B cell (primary cell): ENCODE measurements around the gene PLA2G2D. TPM values are rescaled to one million over a fixed set of nuclear protein-coding genes. Genes with fewer than 3 reads are reported as not detected.

Experiments
- ATAC-seq: fragments of 200-7000 bp; cut with Tn5 transposase; one replicate; pipeline ENCODE4 v1.10.0; 2021; ENCODE audit warnings: low read depth, mild to moderate bottlenecking, moderate number of reproducible peaks, moderate library complexity
- CTCF ChIA-PET: fragments of 350-600 bp; sonication (Branson Sonifier 250); formaldehyde crosslinking; loops from one replicate; lab custom pipeline; 2021; ENCODE audit warnings: antibody characterized with exemption, inconsistent platforms; lab: Charles Lee
- POLR2A ChIA-PET: fragments of 350-600 bp; sonication (Branson Sonifier 250); formaldehyde crosslinking; loops from one replicate; lab custom pipeline; 2021; ENCODE audit warnings: antibody characterized with exemption; lab: Charles Lee
- DNase-seq: peaks from one replicate; pipeline ENCODE4 v3.0.0; 2013
- H2AFZ ChIP-seq: 2 replicates; pipeline ENCODE4 v1.6.1; 2012; ENCODE audit warnings: mild to moderate bottlenecking, low read depth, low read length; ENCODE audit not compliant: insufficient read depth, poor library complexity, severe bottlenecking
- H3K27ac ChIP-seq, 2 donors: 1 replicate in 1 of 2; 2 replicates in 1 of 2; pipeline ENCODE4 v1.5.1; 2012 to 2013; ENCODE audit warnings: low read length in 2 of 2, mild to moderate bottlenecking in 2 of 2, moderate library complexity in 1 of 2
- H3K27me3 ChIP-seq, 4 experiments: fragments of 200-600 bp in 1 of 4; sonication (generic) in 1 of 4; replicated peaks in 1 of 4; 1 replicate in 2 of 4; 2 replicates in 2 of 4; pipeline versions ENCODE4 v1.6.1 to v1.7.0; 2013 to 2016; ENCODE audit warnings: low read length in 3 of 4, mild to moderate bottlenecking in 2 of 4, mixed read lengths in 1 of 4, moderate library complexity in 1 of 4; ENCODE audit not compliant: insufficient read depth in 4 of 4, control insufficient read depth in 3 of 4; ENCODE audit errors: control extremely low read depth in 1 of 4
- H3K36me3 ChIP-seq, 2 experiments: replicated peaks in 1 of 2; 1 replicate in 1 of 2; 2 replicates in 1 of 2; pipeline versions ENCODE4 v1.6.1 to v1.7.1; 2013; ENCODE audit warnings: low read length in 1 of 2; ENCODE audit not compliant: insufficient read depth in 2 of 2, control insufficient read depth in 1 of 2; ENCODE audit errors: control extremely low read depth in 1 of 2, extremely low read depth in 1 of 2
- H3K4me1 ChIP-seq, 2 donors: fragments of 200-600 bp in 1 of 2; sonication (generic) in 1 of 2; 1 replicate in 1 of 2; 2 replicates in 1 of 2; pipeline versions ENCODE4 v1.5.1 to v1.6.1; 2013 to 2017; ENCODE audit warnings: low read length in 2 of 2; ENCODE audit not compliant: control insufficient read depth in 2 of 2, insufficient read depth in 2 of 2
- H3K4me2 ChIP-seq: replicated peaks from 2 replicates; pipeline ENCODE3; 2012; ENCODE audit warnings: mild to moderate bottlenecking, low read depth, low read length; ENCODE audit not compliant: poor library complexity, severe bottlenecking
- H3K4me3 ChIP-seq, 5 experiments: fragments of 200-600 bp in 1 of 5; sonication (generic) in 1 of 5; 1 replicate in 3 of 5; 2 replicates in 2 of 5; pipeline versions ENCODE4 v1.5.1 to v1.7.0; 2011 to 2016; ENCODE audit warnings: low read length in 4 of 5, mild to moderate bottlenecking in 4 of 5, low read depth in 2 of 5, control low read depth in 1 of 5, moderate library complexity in 1 of 5; ENCODE audit not compliant: insufficient read depth in 1 of 5; ENCODE audit errors: control extremely low read depth in 1 of 5, extremely low read depth in 1 of 5
- H3K79me2 ChIP-seq: fragments of 200-600 bp; sonication (generic); one replicate; pipeline ENCODE4 v1.6.0; 2016; ENCODE audit warnings: low read length; ENCODE audit not compliant: control insufficient read depth, insufficient read depth
- H3K9ac ChIP-seq: fragments of 200-600 bp; sonication (generic); 2 replicates; pipeline ENCODE4 v1.6.1; 2017; ENCODE audit warnings: mild to moderate bottlenecking, low read length, moderate library complexity
- H3K9me3 ChIP-seq, 3 donors: one replicate each; pipeline versions ENCODE4 v1.6.1 to v1.7.1; 2013; ENCODE audit warnings: low read length in 2 of 3; ENCODE audit not compliant: control insufficient read depth in 2 of 3, insufficient read depth in 1 of 3; ENCODE audit errors: control extremely low read depth in 1 of 3
- H4K20me1 ChIP-seq: 2 replicates; pipeline ENCODE4 v1.6.0; 2012; ENCODE audit warnings: mild to moderate bottlenecking, low read length; ENCODE audit not compliant: insufficient read depth, control insufficient read depth, poor library complexity, severe bottlenecking
- H3K27ac Mint-ChIP-seq: one replicate; pipeline ENCODE4 v1.8.0; 2021; ENCODE audit warnings: mixed read lengths
- H3K27me3 Mint-ChIP-seq: one replicate; pipeline ENCODE4 v1.8.0; 2021; ENCODE audit warnings: mixed read lengths
- H3K4me1 Mint-ChIP-seq: one replicate; pipeline ENCODE4 v1.8.0; 2021; ENCODE audit warnings: mixed read lengths
- H3K4me3 Mint-ChIP-seq: one replicate; pipeline ENCODE4 v1.8.0; 2021; ENCODE audit warnings: mixed read lengths
- H3K9me3 Mint-ChIP-seq: one replicate; pipeline ENCODE4 v1.8.0; 2022; ENCODE audit warnings: mixed read lengths; ENCODE audit not compliant: insufficient read depth
- CTCF ChIP-seq: fragments of 200-600 bp; IDR thresholded peaks from one replicate; pipeline ENCODE4 v1.8.0; 2022; ENCODE audit warnings: antibody characterized with exemption, mild to moderate bottlenecking
- EZH2 ChIP-seq: IDR thresholded peaks from 2 replicates; pipeline ENCODE4 v1.6.1; 2012; ENCODE audit warnings: borderline replicate concordance, low read depth, mild to moderate bottlenecking, moderate library complexity, low read length; ENCODE audit not compliant: insufficient read depth, poor library complexity, severe bottlenecking
- WGBS: methylation state at CpG from one replicate; pipeline ENCODE4 v1.1.5; 2013; ENCODE audit warnings: missing lambda C conversion rate; ENCODE audit not compliant: insufficient coverage; 5-methylcytosine and 5-hydroxymethylcytosine counted together
- intact Hi-C: fragments of 100-400 bp; cut with micrococcal nuclease; formaldehyde crosslinking; loops from one replicate; pipeline ENCODE4 v1.10.0; 2022
- polyA plus RNA-seq: library from polyadenylated mRNA; depleted of rRNA; stranded (reverse); fragments of >200 nt; gene quantifications from 2 replicates; pipeline ENCODE4 v1.2.3, GENCODE V29; 2012
- total RNA-seq, 2 donors: library from RNA; stranded (reverse); fragments of 120-200 nt in 1 of 2; gene quantifications; 1 replicate in 1 of 2; 2 replicates in 1 of 2; pipeline versions ENCODE4 v1.2.3 to v1.2.4, GENCODE V29; 2013 to 2022

The PLA2G2D gene
- total and polyA plus RNA-seq, 2 donors (not counting 1 experiment from before 2014, with no cell fraction given) = 2.3 to 2.8 TPM

GRCh38 chr1:20076223-20076622 lies 43.1 kb downstream of the PLA2G2D start:
- no peak for ATAC-seq
- POLR2A ChIA-PET = no interaction called here

More at GRCh38 chr1:20076223-20076622, 43.1 kb downstream of the PLA2G2D start:
- no peak overlapping the region for H3K4me3 ChIP-seq
- CTCF ChIA-PET = interaction anchor here (0.7 to 1.3 kb wide), 2 partner anchors 17 to 26 kb away, joined by 3 to 4 read pairs; no protein-coding TSS in a partner anchor
- 100% methylated on average over 2 of the region's 5 CpGs for WGBS
- no peak overlapping the region for H2AFZ ChIP-seq
- Mint-ChIP-seq H3K27me3 (no peaks in the 10 kb centered on the region), H3K4me1 (peaks cover 87% of the 10 kb centered on the region), H3K27ac (peak overlapping the region; percentile 78), H3K9me3 (no peaks in the 10 kb centered on the region), H3K4me3 (peak overlapping the region; percentile 14)
- no peaks in the 10 kb centered on the region for H3K27me3 ChIP-seq
- intact Hi-C loops = no loop called here
- H3K4me1 ChIP-seq = peaks cover 86 to 91% of the 10 kb centered on the region in 2 donors
- peak overlapping the region; percentile 68 for H3K4me2 ChIP-seq
- DNase-seq = no peak
- no peaks in the 10 kb centered on the region for H4K20me1 ChIP-seq
- no peaks in the 10 kb centered on the region for H3K79me2 ChIP-seq
- peaks cover 0 to 4% (median 0%) of the 10 kb centered on the region in 3 donors for H3K9me3 ChIP-seq
- H3K36me3 ChIP-seq = no peaks in the 10 kb centered on the region
- H3K9ac ChIP-seq = no peak overlapping the region
- H3K27ac ChIP-seq = no peak overlapping the region
- TF ChIP-seq EZH2 = no peak
- TF ChIP-seq CTCF = no peak
